Activated CD4-positive, alpha-beta T cell treated with anti-CD3 and anti-CD28 coated beads for 36 hours (primary cell): ENCODE results near the gene PKD2L2. TPM values are rescaled to one million over a fixed set of nuclear protein-coding genes. Genes with fewer than 3 reads are reported as not detected.
"Not testable (repeated sequence)": the region's sequence is repeated elsewhere in the genome, so short reads cannot be mapped to it uniquely, and the experiment has no call there.

Experiments
- ATAC-seq: fragments of 200-7000 bp; cut with Tn5 transposase; one replicate; pipeline ENCODE4 v1.10.0; 2021; ENCODE audit warnings: mild to moderate bottlenecking, moderate library complexity
- CTCF ChIA-PET: fragments of 350-600 bp; sonication (Branson Sonifier 250); formaldehyde crosslinking; loops from one replicate; lab custom pipeline; 2021; ENCODE audit warnings: antibody characterized with exemption; lab: Charles Lee
- POLR2A ChIA-PET: fragments of 350-600 bp; sonication (Branson Sonifier 250); formaldehyde crosslinking; loops from one replicate; lab custom pipeline; 2021; ENCODE audit warnings: antibody characterized with exemption, inconsistent platforms; lab: Charles Lee
- DNase-seq: peaks from one replicate; pipeline ENCODE4 v3.0.0-alpha.2; 2020
- H3K27ac Mint-ChIP-seq: one replicate; pipeline ENCODE4 v1.8.0; 2021; ENCODE audit warnings: mixed read lengths
- H3K27me3 Mint-ChIP-seq: one replicate; pipeline ENCODE4 v1.8.0; 2021; ENCODE audit warnings: mixed read lengths
- H3K36me3 Mint-ChIP-seq: one replicate; pipeline ENCODE4 v1.8.0; 2021; ENCODE audit warnings: low read depth, mixed read lengths
- H3K4me1 Mint-ChIP-seq: one replicate; pipeline ENCODE4 v1.8.0; 2021; ENCODE audit warnings: mixed read lengths
- H3K4me3 Mint-ChIP-seq: one replicate; pipeline ENCODE4 v1.8.0; 2021; ENCODE audit warnings: mild to moderate bottlenecking, moderate library complexity, mixed read lengths
- H3K9me3 Mint-ChIP-seq: one replicate; pipeline ENCODE4 v1.8.0; 2021; ENCODE audit warnings: low read depth, mixed read lengths
- intact Hi-C, 2 experiments: fragments of 100-400 bp; cut with DNase I in 1 of 2; cut with micrococcal nuclease in 1 of 2; formaldehyde crosslinking; loops; one replicate each; pipeline versions ENCODE4 v1.14.2 to v1.15.1; 2022 to 2024; cut with DNase I, micrococcal nuclease
- total RNA-seq, 2 experiments: library from RNA; stranded (reverse); gene quantifications; one replicate each; pipeline ENCODE4 v1.2.3, GENCODE V29; 2021

Gene PKD2L2
- total RNA-seq, 2 experiments from 2014 or later: 0.30 TPM; not detected in 1

DNA sequence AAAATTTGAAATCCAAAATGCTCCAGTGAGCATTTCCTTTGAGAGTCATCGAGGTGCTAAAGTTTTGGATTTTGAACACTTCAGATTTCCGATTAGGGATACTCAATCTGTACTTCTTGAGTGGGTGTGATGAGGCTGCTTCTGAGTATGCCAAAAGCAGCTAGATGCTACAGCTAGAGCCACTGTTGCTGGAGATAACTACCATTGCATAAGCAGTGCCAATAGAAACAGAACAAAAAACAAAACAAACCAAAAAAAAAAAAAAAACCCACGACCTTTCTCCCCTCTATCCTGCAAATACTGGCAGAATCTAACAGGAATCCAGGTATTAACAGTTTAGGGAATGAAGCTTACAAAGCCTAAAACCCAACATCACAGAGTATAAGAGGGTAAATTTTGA, 43.5 kb downstream of the PKD2L2 start:
- intact Hi-C loops: no loop called here
- ChIA-PET CTCF (no interaction called here), POLR2A (no interaction called here)
- H3K36me3 Mint-ChIP-seq: peaks cover 10% of the 10 kb centered on the region
- H3K4me1 Mint-ChIP-seq: peaks cover 10% of the 10 kb centered on the region
- DNase-seq (no peak), ATAC-seq (no peak)
- no peak overlapping the region for H3K4me3 Mint-ChIP-seq
- no peaks in the 10 kb centered on the region for H3K27me3 Mint-ChIP-seq
- H3K9me3 Mint-ChIP-seq: no peaks in the 10 kb centered on the region
- no peak overlapping the region for H3K27ac Mint-ChIP-seq

DNA sequence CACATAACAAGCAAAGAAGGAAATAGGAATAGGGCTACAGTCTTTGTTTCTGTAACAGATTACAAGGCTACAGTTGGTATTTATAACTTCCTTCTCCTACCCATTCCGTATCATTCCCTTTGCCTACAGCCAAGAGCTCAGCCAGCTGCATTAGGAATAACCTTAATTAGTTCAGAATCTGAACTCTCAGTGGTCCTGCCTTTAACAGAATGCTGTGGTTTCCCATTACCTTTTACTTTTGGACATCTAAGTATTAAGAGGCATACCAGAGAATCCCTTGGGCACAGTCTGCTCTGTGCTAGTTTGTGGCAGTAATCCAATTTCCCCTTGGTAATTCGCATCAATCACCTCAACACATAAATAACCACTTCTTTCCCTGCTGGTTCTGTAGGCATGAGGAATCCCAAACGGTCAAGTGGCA, 44.2 kb downstream of the PKD2L2 start:
- peaks cover 13% of the 10 kb centered on the region for H3K4me1 Mint-ChIP-seq
- intact Hi-C loops: no loop called here
- peaks cover 10% of the 10 kb centered on the region for H3K36me3 Mint-ChIP-seq
- ChIA-PET CTCF (no interaction called here), POLR2A (no interaction called here)
- no peaks in the 10 kb centered on the region for H3K9me3 Mint-ChIP-seq
- H3K27me3 Mint-ChIP-seq: no peaks in the 10 kb centered on the region
- DNase-seq (no peak), ATAC-seq (no peak)
- H3K4me3 Mint-ChIP-seq: no peak overlapping the region
- no peak overlapping the region for H3K27ac Mint-ChIP-seq

DNA sequence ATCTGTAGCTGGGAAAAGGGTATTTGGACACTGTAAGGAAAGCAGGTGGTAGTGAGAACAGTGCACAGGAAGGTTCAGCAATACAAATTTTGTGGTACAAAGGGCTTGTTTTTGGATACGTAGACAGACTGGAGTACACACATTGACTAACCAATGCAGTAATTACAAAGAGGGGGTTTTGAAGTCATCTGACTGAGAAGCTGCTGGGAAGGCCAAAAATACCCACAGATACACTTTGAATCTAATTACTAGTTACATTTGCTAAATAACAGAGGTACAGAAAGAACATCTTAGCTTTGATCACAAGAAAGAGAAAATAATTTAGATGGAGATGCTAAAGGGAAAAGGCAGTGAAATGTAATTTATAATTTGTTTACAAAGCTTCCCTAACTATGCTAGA, 45.9 kb downstream of the PKD2L2 start:
- DNase-seq: no peak
- Mint-ChIP-seq H3K4me1 (peaks cover 28% of the 10 kb centered on the region), H3K9me3 (no peaks in the 10 kb centered on the region), H3K27me3 (no peaks in the 10 kb centered on the region), H3K27ac (no peak overlapping the region), H3K4me3 (no peak overlapping the region), H3K36me3 (peaks cover 22% of the 10 kb centered on the region)
- CTCF ChIA-PET: interaction anchor here (0.5 to 1.4 kb wide), 3 partner anchors 8 to 88 kb away, joined by 3 to 4 read pairs (median 3); no protein-coding TSS in a partner anchor
- no peak for ATAC-seq
- POLR2A ChIA-PET: no interaction called here
- intact Hi-C loops: loop anchor here (5.0 kb wide), 2 partner anchors 62 to 158 kb away; no protein-coding TSS in a partner anchor

DNA sequence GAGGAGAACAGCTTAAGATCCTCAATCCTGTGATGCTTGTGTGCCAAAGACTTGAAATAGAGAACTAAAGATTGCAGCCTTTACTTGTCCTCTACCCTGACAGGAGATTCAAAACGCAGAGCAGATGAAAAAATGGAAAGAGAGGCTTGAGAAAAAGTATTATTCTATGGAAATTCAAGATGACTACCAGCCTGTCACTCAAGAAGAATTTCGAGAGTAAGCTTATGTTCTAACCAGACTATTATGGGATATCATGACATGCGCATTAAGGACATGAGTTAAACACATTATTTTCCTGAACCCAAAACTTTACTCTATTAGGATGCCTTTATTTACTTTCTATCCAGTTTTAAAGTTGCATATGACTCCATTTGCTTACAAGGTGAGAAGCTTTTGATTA, 46.4 kb downstream of the PKD2L2 start:
- H3K4me3 Mint-ChIP-seq: no peak overlapping the region
- no peak for DNase-seq
- intact Hi-C loops: loop anchor here (5.0 kb wide), 2 partner anchors 62 to 158 kb away; no protein-coding TSS in a partner anchor
- no peak overlapping the region for H3K27ac Mint-ChIP-seq
- POLR2A ChIA-PET: interaction anchor here (0.8 kb wide), 1 partner anchor 20 kb away, joined by 5 read pairs; no protein-coding TSS in a partner anchor
- CTCF ChIA-PET: interaction anchor here (0.5 to 1.4 kb wide), 7 partner anchors 9 to 89 kb away, joined by 3 to 4 read pairs (median 3); no protein-coding TSS in a partner anchor
- H3K9me3 Mint-ChIP-seq: no peaks in the 10 kb centered on the region
- H3K4me1 Mint-ChIP-seq: peaks cover 28% of the 10 kb centered on the region
- no peaks in the 10 kb centered on the region for H3K27me3 Mint-ChIP-seq
- ATAC-seq: no peak
- H3K36me3 Mint-ChIP-seq: peaks cover 26% of the 10 kb centered on the region

DNA sequence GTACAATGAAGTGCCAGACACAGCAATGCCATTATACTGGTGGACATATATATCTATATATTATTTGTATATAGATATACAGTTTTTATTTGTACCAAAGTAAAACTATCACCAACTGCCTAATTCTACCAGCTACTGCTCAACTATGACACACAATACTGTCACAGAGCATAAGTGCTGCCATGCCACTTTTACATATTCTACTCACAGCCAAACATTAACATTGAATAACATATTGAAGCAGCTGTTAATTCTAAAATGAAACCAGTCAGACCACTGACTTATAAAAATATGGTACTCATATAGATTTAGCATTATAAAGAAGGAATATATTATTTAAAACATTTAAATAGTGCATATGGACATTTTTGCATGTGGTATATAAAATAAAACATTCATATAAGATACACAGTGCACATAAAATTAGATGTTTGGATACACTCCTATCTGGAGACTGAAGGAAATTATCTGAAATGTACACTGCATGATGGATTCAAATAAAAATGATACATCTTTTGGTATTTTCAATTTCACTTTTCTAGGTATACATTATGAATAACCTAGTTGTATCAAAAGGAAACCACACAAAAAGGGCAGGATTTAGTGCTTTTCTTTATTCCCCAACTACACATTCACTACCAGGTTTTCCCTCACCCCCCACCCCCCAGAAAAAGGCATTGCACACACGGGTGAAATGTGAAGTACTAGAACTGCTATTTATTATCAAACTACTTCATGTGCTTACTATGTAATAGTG, 48.9 kb downstream of the PKD2L2 start:
- H3K4me3 Mint-ChIP-seq: no peak overlapping the region
- ChIA-PET CTCF (interaction anchor here (0.8 kb wide), 1 partner anchor 97 kb away, joined by 3 read pairs; no protein-coding TSS in a partner anchor), POLR2A (no interaction called here)
- H3K36me3 Mint-ChIP-seq: peaks cover 39% of the 10 kb centered on the region
- peak; percentile 60 for ATAC-seq
- peak; percentile 39 for DNase-seq
- no peaks in the 10 kb centered on the region for H3K27me3 Mint-ChIP-seq
- H3K9me3 Mint-ChIP-seq: no peaks in the 10 kb centered on the region
- peaks cover 28% of the 10 kb centered on the region for H3K4me1 Mint-ChIP-seq
- H3K27ac Mint-ChIP-seq: no peak overlapping the region
- intact Hi-C loops: loop anchor here (2.0 to 5.0 kb wide), 3 partner anchors 59 to 161 kb away; no protein-coding TSS in a partner anchor

DNA sequence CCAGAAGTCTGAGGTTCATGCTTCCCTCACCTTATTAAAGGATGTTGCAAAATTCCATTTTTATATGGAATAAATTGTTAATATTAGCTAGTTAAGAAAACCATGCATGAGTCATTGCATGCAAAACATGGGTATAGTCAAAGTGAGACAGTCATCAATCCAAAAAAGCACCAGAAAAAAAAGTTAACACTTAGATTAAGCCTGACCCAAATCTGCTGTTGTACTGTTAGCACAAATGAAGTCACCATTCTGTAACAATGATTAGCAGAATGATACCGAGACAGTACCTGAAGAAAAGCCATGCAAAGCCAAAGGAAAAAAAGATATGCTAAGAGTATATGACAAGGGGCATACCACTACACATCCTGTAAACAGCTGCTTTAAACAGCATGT, 49.5 kb downstream of the PKD2L2 start:
- CTCF ChIA-PET: no interaction called here
- no peaks in the 10 kb centered on the region for H3K9me3 Mint-ChIP-seq
- intact Hi-C loops: loop anchor here (2.0 to 5.0 kb wide), 3 partner anchors 59 to 161 kb away; no protein-coding TSS in a partner anchor
- peaks cover 28% of the 10 kb centered on the region for H3K4me1 Mint-ChIP-seq
- POLR2A ChIA-PET: no interaction called here
- no peaks in the 10 kb centered on the region for H3K27me3 Mint-ChIP-seq
- no peak overlapping the region for H3K4me3 Mint-ChIP-seq
- ATAC-seq (peak; percentile 83), DNase-seq (no peak)
- peak overlapping the region; percentile 77 for H3K27ac Mint-ChIP-seq
- H3K36me3 Mint-ChIP-seq: peaks cover 39% of the 10 kb centered on the region

DNA sequence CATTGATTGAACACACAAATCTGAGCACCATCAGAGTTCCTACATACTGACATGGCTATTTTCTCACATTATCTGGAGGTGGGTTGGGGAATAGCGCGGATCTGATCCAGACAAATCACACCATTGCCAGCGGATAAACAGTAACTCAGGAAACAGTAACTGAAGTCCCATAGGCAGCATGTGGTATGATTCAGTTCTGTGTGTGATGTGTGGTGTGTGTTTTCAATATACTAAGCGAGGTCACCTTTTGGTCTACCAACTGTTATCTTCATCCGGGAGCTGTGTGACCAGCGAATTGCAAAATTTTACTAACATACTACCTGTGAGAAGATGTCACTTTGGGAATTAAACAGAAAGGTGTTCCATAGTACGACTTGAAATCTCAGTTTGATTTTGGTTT, 50.1 kb downstream of the PKD2L2 start:
- ATAC-seq (peak; percentile 33), DNase-seq (no peak)
- ChIA-PET POLR2A (no interaction called here), CTCF (no interaction called here)
- Mint-ChIP-seq H3K9me3 (no peaks in the 10 kb centered on the region), H3K4me3 (no peak overlapping the region), H3K4me1 (peaks cover 28% of the 10 kb centered on the region), H3K27ac (peak overlapping the region; percentile 77), H3K27me3 (no peaks in the 10 kb centered on the region), H3K36me3 (peaks cover 45% of the 10 kb centered on the region)
- intact Hi-C loops: loop anchor here (2.0 to 5.0 kb wide), 3 partner anchors 58 to 162 kb away; no protein-coding TSS in a partner anchor

DNA sequence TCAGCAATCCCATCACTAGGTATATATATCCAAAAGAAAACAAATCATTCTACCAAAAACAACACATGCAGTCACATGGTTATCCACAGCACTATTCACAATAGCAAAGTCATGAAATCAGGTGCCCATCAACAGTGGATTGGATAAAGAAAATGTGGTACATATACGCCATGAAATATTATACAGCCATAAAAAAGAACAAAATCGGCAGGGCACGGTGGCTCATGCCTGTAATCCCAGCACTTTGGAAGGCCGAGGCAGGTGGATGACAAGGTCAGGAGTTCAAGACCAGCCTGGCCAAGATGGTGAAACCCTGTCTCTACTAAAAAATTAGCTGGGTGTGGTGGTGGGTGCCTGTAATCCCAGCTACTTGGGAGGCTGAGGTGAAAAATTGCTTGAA, 55.0 kb downstream of the PKD2L2 start:
- DNase-seq, H3K27ac Mint-ChIP-seq, CTCF ChIA-PET, H3K9me3 Mint-ChIP-seq, intact Hi-C loops, H3K27me3 Mint-ChIP-seq, H3K4me3 Mint-ChIP-seq, ATAC-seq: not testable (repeated sequence)
- Mint-ChIP-seq H3K4me1 (peaks cover 13% of the 10 kb centered on the region), H3K36me3 (peaks cover 67% of the 10 kb centered on the region)
- POLR2A ChIA-PET: interaction anchor here (0.6 kb wide), 1 partner anchor 69 kb away, joined by 9 read pairs; no protein-coding TSS in a partner anchor

DNA sequence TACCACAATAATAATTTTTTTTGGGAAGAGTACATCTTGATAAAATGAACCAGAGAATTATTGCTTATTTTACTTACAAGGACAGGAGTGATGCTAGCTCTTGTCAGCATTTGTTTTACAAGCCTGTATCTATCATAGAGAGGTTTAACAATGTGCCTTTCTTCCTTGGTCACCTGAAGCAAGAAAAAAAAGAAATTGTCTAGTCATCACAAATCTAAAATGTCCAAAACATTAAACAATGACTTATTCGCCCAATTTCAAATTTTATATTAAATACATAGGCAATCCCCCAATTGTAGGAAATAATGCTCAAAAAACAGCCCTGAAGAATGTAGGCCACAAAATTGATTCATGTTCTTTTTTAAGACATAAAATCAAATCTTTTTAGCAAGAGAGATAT, 56.6 kb downstream of the PKD2L2 start:
- Mint-ChIP-seq H3K27me3 (no peaks in the 10 kb centered on the region), H3K4me3 (no peak overlapping the region), H3K36me3 (peaks cover 61% of the 10 kb centered on the region), H3K4me1 (peaks cover 6% of the 10 kb centered on the region), H3K9me3 (no peaks in the 10 kb centered on the region), H3K27ac (no peak overlapping the region)
- POLR2A ChIA-PET: no interaction called here
- CTCF ChIA-PET: interaction anchor here (0.6 to 1.7 kb wide), 2 partner anchors 8 to 179 kb away, joined by 3 to 5 read pairs; no protein-coding TSS in a partner anchor
- no peak for DNase-seq
- intact Hi-C loops: no loop called here
- ATAC-seq: no peak

DNA sequence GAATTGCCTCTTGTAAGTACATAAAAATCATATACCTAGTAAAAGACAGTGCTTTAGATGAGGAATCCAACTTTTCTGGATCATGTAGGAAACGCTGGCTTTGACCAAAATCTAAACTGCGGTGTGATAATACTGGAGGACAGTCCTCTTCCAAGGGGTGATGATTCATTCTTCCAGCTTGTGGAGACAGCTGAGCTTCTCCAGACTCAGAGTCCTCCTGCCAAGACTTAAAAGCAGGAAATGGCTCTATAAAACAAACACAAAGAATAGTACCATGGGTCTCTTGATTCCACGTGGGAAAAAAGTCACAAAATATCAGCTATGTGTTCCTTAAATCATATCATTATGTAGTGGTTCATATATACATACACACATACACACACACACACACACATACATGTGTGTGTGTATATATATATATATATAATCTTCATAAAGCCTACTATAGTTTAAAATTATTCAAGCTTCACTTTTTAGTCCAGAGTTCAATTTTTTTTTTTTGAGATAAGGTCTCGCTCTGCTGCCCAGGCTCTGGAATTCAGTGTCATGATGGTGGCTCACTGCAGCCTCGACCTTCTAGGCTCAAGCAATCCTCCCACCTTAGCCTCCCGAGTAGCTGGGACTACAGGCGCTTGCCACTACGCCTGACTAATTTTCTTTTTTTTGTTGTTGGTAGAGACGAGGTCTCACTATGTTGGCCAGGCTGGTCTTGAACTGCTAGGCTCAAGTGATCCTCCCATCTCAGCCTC, 65.0 kb downstream of the PKD2L2 start:
- intact Hi-C loops: no loop called here
- ATAC-seq: no peak
- no peaks in the 10 kb centered on the region for H3K9me3 Mint-ChIP-seq
- H3K27me3 Mint-ChIP-seq: no peaks in the 10 kb centered on the region
- no peak overlapping the region for H3K4me3 Mint-ChIP-seq
- peaks cover 29% of the 10 kb centered on the region for H3K36me3 Mint-ChIP-seq
- ChIA-PET POLR2A (interaction anchor here (1.3 kb wide), 1 partner anchor 18 kb away, joined by 5 read pairs; no protein-coding TSS in a partner anchor), CTCF (interaction anchor here (0.6 to 1.4 kb wide), 7 partner anchors 9 to 203 kb away, joined by 3 to 5 read pairs (median 3); no protein-coding TSS in a partner anchor)
- H3K4me1 Mint-ChIP-seq: no peaks in the 10 kb centered on the region
- no peak for DNase-seq
- no peak overlapping the region for H3K27ac Mint-ChIP-seq

DNA sequence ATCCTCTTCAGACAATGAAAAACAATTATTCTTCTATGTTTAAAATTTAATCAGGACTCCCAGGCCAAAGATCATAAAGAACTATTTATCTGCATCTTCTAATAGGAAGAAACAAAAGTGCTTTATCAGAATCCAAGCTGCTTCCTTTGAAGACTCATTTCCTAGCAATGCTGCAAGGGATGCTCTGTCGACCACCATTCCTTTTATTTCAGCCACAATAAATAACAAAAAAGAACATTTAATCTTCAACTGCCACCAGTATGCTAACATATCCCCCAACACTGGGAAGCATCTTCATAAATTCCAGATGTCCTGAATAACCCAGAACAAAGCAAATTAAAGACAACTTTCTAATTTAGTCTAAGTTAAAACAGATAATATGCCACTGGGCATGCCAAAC, 68.7 kb downstream of the PKD2L2 start:
- DNase-seq (no peak), ATAC-seq (no peak)
- H3K36me3 Mint-ChIP-seq: peaks cover 21% of the 10 kb centered on the region
- CTCF ChIA-PET: no interaction called here
- no peaks in the 10 kb centered on the region for H3K27me3 Mint-ChIP-seq
- H3K4me1 Mint-ChIP-seq: no peaks in the 10 kb centered on the region
- intact Hi-C loops: no loop called here
- no peak overlapping the region for H3K4me3 Mint-ChIP-seq
- no peaks in the 10 kb centered on the region for H3K9me3 Mint-ChIP-seq
- H3K27ac Mint-ChIP-seq: no peak overlapping the region
- POLR2A ChIA-PET: interaction anchor here (0.6 kb wide), 1 partner anchor 104 kb away, joined by 7 read pairs; no protein-coding TSS in a partner anchor
